MM.1S (cell line): ENCODE results near the gene TROAP.
A peak's percentile ranks its signal among the peaks of the same experiment; 100 is the strongest.

Source experiments
- DNase-seq: peaks from one replicate; pipeline ENCODE4 v3.0.0-alpha.2; 2015
- H2AFZ ChIP-seq: fragments of 300-600 bp; sonication (generic); 2 replicates; pipeline ENCODE4 v1.6.0; 2016; ENCODE audit warnings: antibody characterized with exemption, low read length
- H3F3A ChIP-seq: fragments of 300-600 bp; sonication (generic); 2 replicates; pipeline ENCODE4 v1.6.1; 2016; ENCODE audit warnings: mild to moderate bottlenecking, antibody characterized with exemption, low read length, moderate library complexity, mixed read lengths; ENCODE audit not compliant: insufficient read depth
- H3K27ac ChIP-seq: fragments of 300-600 bp; sonication (generic); 2 replicates; pipeline ENCODE4 v1.5.1; 2016; ENCODE audit warnings: mild to moderate bottlenecking, low read length
- H3K27me3 ChIP-seq: fragments of 300-600 bp; sonication (generic); replicated peaks from 2 replicates; pipeline ENCODE4 v1.6.0; 2016; ENCODE audit warnings: low read length; ENCODE audit not compliant: insufficient read depth
- H3K36me3 ChIP-seq: fragments of 300-600 bp; sonication (generic); replicated peaks from 2 replicates; pipeline ENCODE4 v1.6.1; 2016; ENCODE audit warnings: mild to moderate bottlenecking, low read length, mixed read lengths; ENCODE audit not compliant: insufficient read depth
- H3K4me1 ChIP-seq: fragments of 300-600 bp; sonication (generic); 2 replicates; pipeline ENCODE4 v1.6.1; 2016; ENCODE audit warnings: low read length, mixed read lengths
- H3K4me2 ChIP-seq: fragments of 300-600 bp; sonication (generic); 2 replicates; pipeline ENCODE4 v1.6.0; 2016; ENCODE audit warnings: low read depth, low read length
- H3K4me3 ChIP-seq: fragments of 300-600 bp; sonication (generic); 2 replicates; pipeline ENCODE4 v1.5.1; 2016; ENCODE audit warnings: low read length, mixed read lengths
- H3K79me2 ChIP-seq: fragments of 300-600 bp; sonication (generic); 2 replicates; pipeline ENCODE4 v1.6.1; 2016; ENCODE audit warnings: mixed run types, low read length, mixed read lengths
- H3K9ac ChIP-seq: fragments of 300-600 bp; sonication (generic); 2 replicates; pipeline ENCODE4 v1.6.1; 2016; ENCODE audit warnings: low read length, mixed read lengths
- H3K9me2 ChIP-seq: fragments of 300-600 bp; sonication (generic); replicated peaks from 2 replicates; pipeline ENCODE4 v1.6.1; 2016; ENCODE audit warnings: mild to moderate bottlenecking, low read length, mixed read lengths; ENCODE audit not compliant: insufficient read depth
- H3K9me3 ChIP-seq: fragments of 300-600 bp; sonication (generic); replicated peaks from 2 replicates; pipeline ENCODE4 v1.6.1; 2016; ENCODE audit warnings: mild to moderate bottlenecking, low read length, mixed read lengths; ENCODE audit not compliant: insufficient read depth
- H4K20me1 ChIP-seq: fragments of 300-600 bp; sonication (generic); 2 replicates; pipeline ENCODE4 v1.6.1; 2016; ENCODE audit warnings: mild to moderate bottlenecking, low read length, moderate library complexity, mixed read lengths; ENCODE audit not compliant: insufficient read depth
- EZH2 ChIP-seq: fragments of 300-600 bp; sonication (generic); optimal IDR thresholded peaks from 2 replicates; pipeline ENCODE3; 2017; ENCODE audit warnings: low read depth, mild to moderate bottlenecking, antibody characterized with exemption, low read length, mixed read lengths
- EZH2phosphoT487 ChIP-seq: fragments of 300-600 bp; sonication (generic); IDR thresholded peaks from 2 replicates; pipeline ENCODE4 v1.6.1; 2018; ENCODE audit warnings: antibody characterized with exemption, low read length
- TF ChIP-seq, protein P1 (sequence below): fragments of 300-600 bp; sonication (generic); IDR thresholded peaks from 2 replicates; pipeline ENCODE4 v1.5.1; 2016; ENCODE audit warnings: antibody characterized with exemption, low read length, mixed read lengths

Gene TROAP

GRCh38 chr12:49336645-49337584 lies 13.9 kb downstream of the TROAP start, which contains the start of gene C1QL4:
Gene C1QL4, minus strand, starts transcription at chr12:49337188. Its CDS starts 711 bp downstream, at chr12:49336477.
- Histone ChIP-seq H3K36me3 (no peaks in the 10 kb centered on the region), H3K4me3 (peak within 1 kb of the TSS; percentile 55), H3K27me3 (peaks cover 54% of the 10 kb centered on the region)

DNA sequence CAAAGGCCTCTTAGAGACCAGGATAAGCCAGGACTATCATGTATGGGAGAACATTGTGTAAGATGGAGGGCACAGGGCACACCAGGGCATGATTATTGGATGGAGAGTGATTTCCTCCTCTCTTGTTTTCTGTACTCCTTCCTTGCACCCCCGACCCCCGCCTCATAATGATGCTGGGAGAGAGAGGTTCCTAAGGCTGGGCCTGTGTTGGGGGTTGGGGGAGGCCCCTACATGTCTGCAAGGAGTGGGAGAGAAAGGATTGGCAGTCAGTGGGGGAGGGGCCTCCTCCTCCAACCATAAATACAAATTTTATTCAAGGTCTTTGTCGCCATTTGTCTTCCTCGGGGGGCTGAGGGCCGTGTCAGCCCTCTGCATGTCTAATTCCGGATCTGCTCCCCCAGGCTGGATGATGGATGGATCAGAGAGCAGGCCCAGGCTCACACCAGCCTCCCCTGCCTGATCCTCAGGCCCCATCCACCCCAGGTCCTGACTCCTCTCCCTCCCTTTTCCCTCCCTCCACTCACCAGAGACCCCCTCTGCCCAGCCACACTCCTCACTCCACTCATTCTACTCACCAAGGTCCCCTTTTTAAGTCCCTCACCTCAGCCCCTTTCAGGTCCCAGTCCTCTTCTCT lies 15.9 kb downstream of the TROAP start:
- no peak overlapping the region for H2AFZ ChIP-seq
- TF ChIP-seq EZH2phosphoT487 (no peak), EZH2 (no peak)
- TF ChIP-seq, protein P1, sequence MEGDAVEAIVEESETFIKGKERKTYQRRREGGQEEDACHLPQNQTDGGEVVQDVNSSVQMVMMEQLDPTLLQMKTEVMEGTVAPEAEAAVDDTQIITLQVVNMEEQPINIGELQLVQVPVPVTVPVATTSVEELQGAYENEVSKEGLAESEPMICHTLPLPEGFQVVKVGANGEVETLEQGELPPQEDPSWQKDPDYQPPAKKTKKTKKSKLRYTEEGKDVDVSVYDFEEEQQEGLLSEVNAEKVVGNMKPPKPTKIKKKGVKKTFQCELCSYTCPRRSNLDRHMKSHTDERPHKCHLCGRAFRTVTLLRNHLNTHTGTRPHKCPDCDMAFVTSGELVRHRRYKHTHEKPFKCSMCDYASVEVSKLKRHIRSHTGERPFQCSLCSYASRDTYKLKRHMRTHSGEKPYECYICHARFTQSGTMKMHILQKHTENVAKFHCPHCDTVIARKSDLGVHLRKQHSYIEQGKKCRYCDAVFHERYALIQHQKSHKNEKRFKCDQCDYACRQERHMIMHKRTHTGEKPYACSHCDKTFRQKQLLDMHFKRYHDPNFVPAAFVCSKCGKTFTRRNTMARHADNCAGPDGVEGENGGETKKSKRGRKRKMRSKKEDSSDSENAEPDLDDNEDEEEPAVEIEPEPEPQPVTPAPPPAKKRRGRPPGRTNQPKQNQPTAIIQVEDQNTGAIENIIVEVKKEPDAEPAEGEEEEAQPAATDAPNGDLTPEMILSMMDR: no peak
- H3K27me3 ChIP-seq: peaks cover 68% of the 10 kb centered on the region
- H3K36me3 ChIP-seq: no peaks in the 10 kb centered on the region
- no peak for DNase-seq
- peaks cover 3% of the 10 kb centered on the region; the same call in 1 of the 2 replicates for H3K4me1 ChIP-seq
- H3K79me2 ChIP-seq: no peaks in the 10 kb centered on the region
- H4K20me1 ChIP-seq: no peaks in the 10 kb centered on the region
- H3F3A ChIP-seq: peaks cover 6% of the 10 kb centered on the region; the same call in 1 of the 2 replicates
- H3K27ac ChIP-seq: no peak overlapping the region
- H3K4me2 ChIP-seq: no peak overlapping the region
- H3K4me3 ChIP-seq: no peak overlapping the region
- H3K9ac ChIP-seq: no peak overlapping the region
- H3K9me2 ChIP-seq: no peaks in the 10 kb centered on the region
- no peaks in the 10 kb centered on the region for H3K9me3 ChIP-seq

More at GRCh38 chr12:49336645-49337584, 13.9 kb downstream of the TROAP start, which contains the start of gene C1QL4:
- Histone ChIP-seq H3K79me2 (no peaks in the 10 kb centered on the region), H3F3A (peaks cover 10% of the 10 kb centered on the region), H4K20me1 (no peaks in the 10 kb centered on the region), H3K9ac (no peak within 1 kb of the TSS; the same call in 1 of the 2 replicates), H3K9me3 (no peaks in the 10 kb centered on the region), H3K27ac (no peak within 1 kb of the TSS), H3K4me1 (no peaks in the 10 kb centered on the region), H2AFZ (peak within 1 kb of the TSS; percentile 56), H3K4me2 (peak within 1 kb of the TSS; percentile 94), H3K9me2 (no peaks in the 10 kb centered on the region)
- peak; percentile 71 for DNase-seq
- TF ChIP-seq EZH2phosphoT487: no peak
- TF ChIP-seq EZH2: no peak
- TF ChIP-seq, protein P1: peak; percentile 90

DNA sequence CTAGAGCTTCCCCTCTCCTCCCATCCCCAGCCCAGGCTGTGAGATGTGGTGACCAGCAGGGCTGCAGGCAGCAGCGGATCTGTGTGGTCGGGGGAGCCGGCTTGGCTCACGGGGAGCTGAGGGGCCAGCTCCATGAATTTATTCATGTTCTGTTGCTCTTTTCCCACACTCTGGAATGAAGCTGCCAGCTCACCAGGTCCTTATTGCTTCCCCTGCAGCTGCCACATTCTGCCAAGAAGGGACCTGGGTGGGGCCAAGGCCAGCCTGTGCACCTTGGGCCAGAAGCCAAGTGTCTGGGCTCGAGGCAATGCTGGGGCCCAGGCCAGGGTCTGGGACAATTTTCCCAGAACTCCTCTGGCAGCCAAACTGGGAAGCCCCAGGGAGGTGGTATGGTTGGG lies 16.4 kb downstream of the TROAP start:
- TF ChIP-seq EZH2phosphoT487 (no peak), EZH2 (no peak)
- TF ChIP-seq, protein P1: no peak

More for the DNA sequence above, 16.4 kb downstream of the TROAP start:
- H4K20me1 ChIP-seq: no peaks in the 10 kb centered on the region
- peaks cover 3% of the 10 kb centered on the region; the same call in 1 of the 2 replicates for H3K4me1 ChIP-seq
- H3K9me3 ChIP-seq: no peaks in the 10 kb centered on the region
- no peaks in the 10 kb centered on the region for H3K9me2 ChIP-seq
- no peak overlapping the region for H3K4me2 ChIP-seq
- no peaks in the 10 kb centered on the region for H3K79me2 ChIP-seq
- H3F3A ChIP-seq: peaks cover 6% of the 10 kb centered on the region; the same call in 1 of the 2 replicates
- H3K9ac ChIP-seq: no peak overlapping the region
- H3K36me3 ChIP-seq: no peaks in the 10 kb centered on the region
- no peak overlapping the region for H2AFZ ChIP-seq
- no peak for DNase-seq
- H3K27ac ChIP-seq: no peak overlapping the region
- no peak overlapping the region for H3K4me3 ChIP-seq
- peaks cover 74% of the 10 kb centered on the region for H3K27me3 ChIP-seq
